ENCODE data around the gene SORBS1. TPM values are rescaled to one million over a fixed set of nuclear protein-coding genes. Genes with fewer than 3 reads are reported as not detected.

Gene SORBS1
- total and polyA plus RNA-seq, 9 of the 15 experiments (the other 6 are each of a cell fraction or from before 2014, with no cell fraction given): 2.0 to 13.3 (median 6.5) TPM

- TF ChIP-seq REST (IDR thresholded peaks at IDR 0.05; ENCODE audit: borderline replicate concordance) (peak; percentile 52; the same call in 1 of the 2 replicates), REST (CRISPR knock-in tag; IDR thresholded peaks at IDR 0.05; ENCODE audit: low read depth) (no peak), RBFOX2 (IDR thresholded peaks at IDR 0.05; ENCODE audit: low read depth, low read length) (peak; percentile 85), JUN (IDR thresholded peaks at IDR 0.05; ENCODE audit: borderline replicate concordance, low read depth, low read length) (no peak), JUN (CRISPR knock-in tag; IDR thresholded peaks at IDR 0.05; ENCODE audit: borderline replicate concordance) (no peak), UBTF (IDR thresholded peaks at IDR 0.05; ENCODE audit: borderline replicate concordance in 1 of 2, low read depth in 2 of 2, low read length in 2 of 2) (0 out of 4 replicates have a peak, but pooled peaks have one; percentile 22 to 61), ZNF232 (CRISPR knock-in tag; IDR thresholded peaks at IDR 0.05) (no peak), DMBX1 (CRISPR knock-in tag; IDR thresholded peaks at IDR 0.05; ENCODE audit: borderline replicate concordance) (0 out of 2 replicates have a peak, but pooled peaks have one; percentile 29), ZNF282 (CRISPR knock-in tag; IDR thresholded peaks at IDR 0.05) (no peak), ZNF518B (CRISPR knock-in tag; IDR thresholded peaks at IDR 0.05) (no peak)
Measured at GRCh38 chr10:95561177-95561863, at the start of gene SORBS1 (continued).
